GM12878 (cell line): ENCODE results near the gene CAP2.
"Not testable (repeated sequence)": the region's sequence is repeated elsewhere in the genome, so short reads cannot be mapped to it uniquely, and the experiment has no call there.

Source experiments
- HCFC1 ChIP-seq: fragments of 150-350 bp; IDR thresholded peaks from 2 replicates; pipeline ENCODE4 v1.6.1; 2014; ENCODE audit warnings: low read length
- SMC3 ChIP-seq: IDR thresholded peaks from 2 replicates; pipeline ENCODE4 v1.6.1; 2011; ENCODE audit warnings: low read length, improper control_type of control experiment, borderline replicate concordance

DNA sequence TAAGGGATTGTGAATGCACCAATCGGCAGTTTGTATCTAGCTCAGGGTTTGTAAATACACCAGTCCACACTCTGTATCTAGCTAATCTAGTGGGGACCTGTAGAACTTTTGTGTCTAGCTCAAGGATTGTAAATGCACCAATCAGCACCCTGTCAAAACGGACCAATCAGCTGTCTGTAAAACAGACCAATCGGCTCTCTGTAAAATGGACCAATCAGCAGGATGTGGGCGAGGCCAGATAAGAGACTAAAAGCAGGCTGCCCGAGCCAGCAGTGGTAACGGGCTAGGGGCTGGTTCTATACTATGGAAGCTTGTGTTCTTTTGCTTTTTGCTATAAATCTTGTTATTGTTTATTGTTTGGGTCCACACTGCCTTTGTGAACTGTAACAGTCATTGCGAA, 187.9 kb downstream of the CAP2 start:
- not testable (repeated sequence) for TF ChIP-seq HCFC1, SMC3
